ENCODE measurements around the gene APEH. TPM values are rescaled to one million over a fixed set of nuclear protein-coding genes. Genes with fewer than 3 reads are reported as not detected.

Gene APEH
- polyA plus RNA-seq, 1 donor from 2014 or later, result 98.4 TPM

DNA sequence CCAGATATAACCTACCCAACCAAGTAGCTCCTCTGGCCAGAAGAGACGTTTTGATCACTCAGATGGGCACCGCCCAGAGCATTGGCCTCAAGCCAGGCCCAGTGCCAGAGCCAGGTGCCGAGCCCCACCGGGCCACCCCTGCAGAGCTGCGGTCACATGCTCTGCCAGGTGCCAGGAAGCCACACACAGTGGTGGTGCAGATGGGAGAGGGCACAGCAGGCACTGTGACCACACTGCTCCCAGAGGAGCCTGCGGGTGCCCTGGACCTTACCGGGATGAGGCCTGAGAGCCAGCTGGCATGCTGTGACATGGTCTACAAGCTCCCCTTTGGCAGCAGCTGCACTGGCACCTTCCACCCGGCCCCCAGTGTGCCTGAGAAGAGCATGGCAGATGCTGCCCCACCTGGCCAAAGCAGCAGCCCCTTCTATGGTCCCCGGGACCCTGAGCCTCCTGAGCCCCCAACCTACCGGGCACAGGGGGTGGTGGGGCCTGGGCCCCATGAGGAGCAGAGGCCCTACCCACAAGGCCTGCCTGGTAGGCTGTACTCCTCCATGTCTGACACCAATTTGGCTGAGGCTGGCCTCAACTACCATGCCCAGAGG lies 19.1 kb upstream of the APEH start:
- no peak overlapping the region for H3K4me2 ChIP-seq (ENCODE audit: low read length)
- H3K27me3 ChIP-seq (ENCODE audit: insufficient read depth, low read depth, low read length), result no peaks in the 10 kb centered on the region
- no peak overlapping the region for H3K4me3 ChIP-seq (ENCODE audit: low read length)
- H3K27ac ChIP-seq (ENCODE audit: low read length), result no peak overlapping the region
- no peaks in the 10 kb centered on the region for H4K20me1 ChIP-seq (ENCODE audit: insufficient read depth)
- no peaks in the 10 kb centered on the region for H3K9me3 ChIP-seq (ENCODE audit: low read length)
- H3K79me2 ChIP-seq (replicated peaks; ENCODE audit: insufficient read depth, low read length), result no peaks in the 10 kb centered on the region
- no peaks in the 10 kb centered on the region for H3K9me2 ChIP-seq (ENCODE audit: insufficient read depth, low read length)
- no peaks in the 10 kb centered on the region for H3K36me3 ChIP-seq (ENCODE audit: insufficient read depth, low read length)
- H2AFZ ChIP-seq (ENCODE audit: low read depth, low read length), result no peak overlapping the region
- H3K9ac ChIP-seq (ENCODE audit: low read length), result no peak overlapping the region
- TF ChIP-seq, protein P1, sequence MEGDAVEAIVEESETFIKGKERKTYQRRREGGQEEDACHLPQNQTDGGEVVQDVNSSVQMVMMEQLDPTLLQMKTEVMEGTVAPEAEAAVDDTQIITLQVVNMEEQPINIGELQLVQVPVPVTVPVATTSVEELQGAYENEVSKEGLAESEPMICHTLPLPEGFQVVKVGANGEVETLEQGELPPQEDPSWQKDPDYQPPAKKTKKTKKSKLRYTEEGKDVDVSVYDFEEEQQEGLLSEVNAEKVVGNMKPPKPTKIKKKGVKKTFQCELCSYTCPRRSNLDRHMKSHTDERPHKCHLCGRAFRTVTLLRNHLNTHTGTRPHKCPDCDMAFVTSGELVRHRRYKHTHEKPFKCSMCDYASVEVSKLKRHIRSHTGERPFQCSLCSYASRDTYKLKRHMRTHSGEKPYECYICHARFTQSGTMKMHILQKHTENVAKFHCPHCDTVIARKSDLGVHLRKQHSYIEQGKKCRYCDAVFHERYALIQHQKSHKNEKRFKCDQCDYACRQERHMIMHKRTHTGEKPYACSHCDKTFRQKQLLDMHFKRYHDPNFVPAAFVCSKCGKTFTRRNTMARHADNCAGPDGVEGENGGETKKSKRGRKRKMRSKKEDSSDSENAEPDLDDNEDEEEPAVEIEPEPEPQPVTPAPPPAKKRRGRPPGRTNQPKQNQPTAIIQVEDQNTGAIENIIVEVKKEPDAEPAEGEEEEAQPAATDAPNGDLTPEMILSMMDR (IDR thresholded peaks at IDR 0.05; ENCODE audit: poor library complexity, severe bottlenecking), result no peak
- TF ChIP-seq POLR2AphosphoS5 (IDR thresholded peaks at IDR 0.05) (no peak), EP300 (conservative IDR thresholded peaks at IDR 0.05; ENCODE audit: poor library complexity, severe bottlenecking) (no peak), EZH2 (IDR thresholded peaks at IDR 0.05; ENCODE audit: borderline replicate concordance, insufficient read depth, low read length, poor library complexity, severe bottlenecking) (no peak), MXI1 (conservative IDR thresholded peaks at IDR 0.05; ENCODE audit: poor library complexity, severe bottlenecking) (no peak), TAF1 (IDR thresholded peaks at IDR 0.05; ENCODE audit: low read depth) (no peak), RAD21 (conservative IDR thresholded peaks at IDR 0.05) (no peak), SMC3 (conservative IDR thresholded peaks at IDR 0.05; ENCODE audit: poor library complexity) (no peak)
- TF ChIP-seq, protein P2, sequence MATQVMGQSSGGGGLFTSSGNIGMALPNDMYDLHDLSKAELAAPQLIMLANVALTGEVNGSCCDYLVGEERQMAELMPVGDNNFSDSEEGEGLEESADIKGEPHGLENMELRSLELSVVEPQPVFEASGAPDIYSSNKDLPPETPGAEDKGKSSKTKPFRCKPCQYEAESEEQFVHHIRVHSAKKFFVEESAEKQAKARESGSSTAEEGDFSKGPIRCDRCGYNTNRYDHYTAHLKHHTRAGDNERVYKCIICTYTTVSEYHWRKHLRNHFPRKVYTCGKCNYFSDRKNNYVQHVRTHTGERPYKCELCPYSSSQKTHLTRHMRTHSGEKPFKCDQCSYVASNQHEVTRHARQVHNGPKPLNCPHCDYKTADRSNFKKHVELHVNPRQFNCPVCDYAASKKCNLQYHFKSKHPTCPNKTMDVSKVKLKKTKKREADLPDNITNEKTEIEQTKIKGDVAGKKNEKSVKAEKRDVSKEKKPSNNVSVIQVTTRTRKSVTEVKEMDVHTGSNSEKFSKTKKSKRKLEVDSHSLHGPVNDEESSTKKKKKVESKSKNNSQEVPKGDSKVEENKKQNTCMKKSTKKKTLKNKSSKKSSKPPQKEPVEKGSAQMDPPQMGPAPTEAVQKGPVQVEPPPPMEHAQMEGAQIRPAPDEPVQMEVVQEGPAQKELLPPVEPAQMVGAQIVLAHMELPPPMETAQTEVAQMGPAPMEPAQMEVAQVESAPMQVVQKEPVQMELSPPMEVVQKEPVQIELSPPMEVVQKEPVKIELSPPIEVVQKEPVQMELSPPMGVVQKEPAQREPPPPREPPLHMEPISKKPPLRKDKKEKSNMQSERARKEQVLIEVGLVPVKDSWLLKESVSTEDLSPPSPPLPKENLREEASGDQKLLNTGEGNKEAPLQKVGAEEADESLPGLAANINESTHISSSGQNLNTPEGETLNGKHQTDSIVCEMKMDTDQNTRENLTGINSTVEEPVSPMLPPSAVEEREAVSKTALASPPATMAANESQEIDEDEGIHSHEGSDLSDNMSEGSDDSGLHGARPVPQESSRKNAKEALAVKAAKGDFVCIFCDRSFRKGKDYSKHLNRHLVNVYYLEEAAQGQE (IDR thresholded peaks at IDR 0.05; ENCODE audit: borderline replicate concordance), result no peak
- no peaks in the 10 kb centered on the region for H3F3A ChIP-seq (ENCODE audit: insufficient read depth, low read length, poor library complexity, severe bottlenecking)

DNA sequence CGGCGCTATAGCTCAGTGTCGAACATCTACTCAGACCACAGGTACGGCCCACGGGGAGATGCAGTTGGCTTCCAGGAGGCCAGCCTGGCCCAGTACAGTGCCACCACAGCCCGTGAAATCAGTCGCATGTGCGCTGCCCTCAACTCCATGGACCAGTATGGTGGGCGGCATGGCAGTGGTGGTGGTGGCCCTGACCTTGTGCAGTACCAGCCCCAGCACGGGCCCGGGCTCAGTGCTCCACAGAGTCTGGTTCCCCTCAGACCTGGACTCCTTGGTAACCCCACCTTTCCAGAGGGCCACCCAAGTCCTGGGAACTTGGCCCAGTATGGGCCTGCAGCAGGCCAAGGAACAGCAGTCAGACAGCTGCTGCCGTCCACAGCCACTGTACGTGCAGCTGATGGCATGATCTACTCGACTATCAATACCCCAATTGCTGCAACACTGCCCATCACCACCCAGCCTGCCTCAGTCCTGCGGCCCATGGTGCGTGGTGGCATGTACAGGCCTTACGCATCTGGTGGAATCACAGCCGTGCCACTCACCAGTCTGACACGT lies 18.3 kb upstream of the APEH start:
- Histone ChIP-seq H3K27me3 (ENCODE audit: insufficient read depth, low read depth, low read length) (no peaks in the 10 kb centered on the region), H3K36me3 (ENCODE audit: insufficient read depth, low read length) (no peaks in the 10 kb centered on the region), H3K79me2 (replicated peaks; ENCODE audit: insufficient read depth, low read length) (no peaks in the 10 kb centered on the region), H3K9ac (ENCODE audit: low read length) (no peak overlapping the region), H3K9me2 (ENCODE audit: insufficient read depth, low read length) (no peaks in the 10 kb centered on the region), H3K4me3 (ENCODE audit: low read length) (no peak overlapping the region), H4K20me1 (ENCODE audit: insufficient read depth) (no peaks in the 10 kb centered on the region), H3F3A (ENCODE audit: insufficient read depth, low read length, poor library complexity, severe bottlenecking) (no peaks in the 10 kb centered on the region), H2AFZ (ENCODE audit: low read depth, low read length) (no peak overlapping the region), H3K9me3 (ENCODE audit: low read length) (no peaks in the 10 kb centered on the region), H3K4me2 (ENCODE audit: low read length) (no peak overlapping the region), H3K27ac (ENCODE audit: low read length) (no peak overlapping the region)
- TF ChIP-seq RAD21 (conservative IDR thresholded peaks at IDR 0.05), result no peak
- no peak for TF ChIP-seq POLR2AphosphoS5 (IDR thresholded peaks at IDR 0.05)
- TF ChIP-seq SMC3 (conservative IDR thresholded peaks at IDR 0.05; ENCODE audit: poor library complexity), result no peak
- TF ChIP-seq, protein P2 (IDR thresholded peaks at IDR 0.05; ENCODE audit: borderline replicate concordance), result no peak
- TF ChIP-seq, protein P1 (IDR thresholded peaks at IDR 0.05; ENCODE audit: poor library complexity, severe bottlenecking), result no peak
- no peak for TF ChIP-seq EP300 (conservative IDR thresholded peaks at IDR 0.05; ENCODE audit: poor library complexity, severe bottlenecking)
- no peak for TF ChIP-seq TAF1 (IDR thresholded peaks at IDR 0.05; ENCODE audit: low read depth)
- no peak for TF ChIP-seq MXI1 (conservative IDR thresholded peaks at IDR 0.05; ENCODE audit: poor library complexity, severe bottlenecking)

Data from neural cell (in vitro differentiated cells).